HEK293 (cell line): ENCODE data around the gene RTN4IP1.

ENCODE experiments used
- CTCF ChIA-PET: fragments of 350-600 bp; formaldehyde crosslinking; extraction: SDS; loops from one replicate; lab custom pipeline; 2021; ENCODE audit warnings: antibody characterized with exemption; lab: Yijun Ruan, JAX
- POLR2A ChIA-PET: fragments of 300-600 bp; formaldehyde crosslinking; extraction: SDS; loops from one replicate; lab custom pipeline; 2020; ENCODE audit warnings: antibody characterized with exemption, inconsistent platforms; lab: Yijun Ruan, JAX
- H3K27ac ChIP-seq: fragments of 200-500 bp; sonication (Bioruptor generic); 2 replicates; pipeline ENCODE4 v1.5.1; 2014; ENCODE audit warnings: low read depth, low read length, control low read depth, inconsistent platforms; ENCODE audit errors: extremely low read depth
- H3K36me3 ChIP-seq, 2 experiments: fragments of 200-500 bp in 1 of 2; sonication (Bioruptor generic) in 1 of 2; 1 replicate in 1 of 2; 2 replicates in 1 of 2; pipeline ENCODE4 v1.5.1; 2014 to 2017; ENCODE audit warnings: inconsistent platforms in 2 of 2, low read length in 2 of 2; ENCODE audit not compliant: control insufficient read depth in 2 of 2, insufficient read depth in 1 of 2
- H3K4me1 ChIP-seq: fragments of 200-500 bp; sonication (Bioruptor generic); 2 replicates; pipeline ENCODE4 v1.5.1; 2014; ENCODE audit warnings: mild to moderate bottlenecking, low read length, inconsistent platforms; ENCODE audit not compliant: control insufficient read depth, insufficient read depth
- H3K4me3 ChIP-seq: 2 replicates; pipeline ENCODE4 v1.5.1; 2011; ENCODE audit warnings: low read depth, mild to moderate bottlenecking, control low read depth, low read length, moderate library complexity
- H3K9me3 ChIP-seq: fragments of 200-500 bp; sonication (Bioruptor generic); 2 replicates; pipeline ENCODE4 v1.5.1; 2014; ENCODE audit warnings: low read depth, low read length, inconsistent platforms; ENCODE audit not compliant: control insufficient read depth, insufficient read depth
- FEZF1 ChIP-seq: fragments of 450-650 bp; formaldehyde crosslinking; IDR thresholded peaks from 2 replicates; pipeline ENCODE4 v1.5.1; 2016; ENCODE audit warnings: missing biosample characterization, missing genetic modification characterization
- OSR2 ChIP-seq: fragments of 450-650 bp; formaldehyde crosslinking; IDR thresholded peaks from 2 replicates; pipeline ENCODE4 v1.5.1; 2016; ENCODE audit warnings: missing biosample characterization, missing genetic modification characterization
- PRDM1 ChIP-seq: fragments of 450-650 bp; formaldehyde crosslinking; IDR thresholded peaks from 2 replicates; pipeline ENCODE4; 2016; ENCODE audit warnings: missing biosample characterization, missing genetic modification characterization
- TRIM28 ChIP-seq: IDR thresholded peaks from 2 replicates; pipeline ENCODE4 v1.6.1; 2011; ENCODE audit warnings: low read length, control low read depth, borderline replicate concordance
- YY1 ChIP-seq: fragments of 450-650 bp; formaldehyde crosslinking; IDR thresholded peaks from 2 replicates; pipeline ENCODE4 v1.5.1; 2018; ENCODE audit warnings: missing biosample characterization, missing genetic modification characterization
- ZNF114 ChIP-seq: fragments of 450-650 bp; formaldehyde crosslinking; IDR thresholded peaks from 2 replicates; pipeline ENCODE4 v1.5.0; 2017; ENCODE audit warnings: missing biosample characterization, missing genetic modification characterization
- ZNF16 ChIP-seq: fragments of 450-650 bp; formaldehyde crosslinking; IDR thresholded peaks from 2 replicates; pipeline ENCODE4 v1.5.1; 2016; ENCODE audit warnings: low read depth, missing biosample characterization, missing genetic modification characterization
- ZNF174 ChIP-seq: fragments of 450-650 bp; formaldehyde crosslinking; IDR thresholded peaks from 2 replicates; pipeline ENCODE4 v1.5.0; 2017; ENCODE audit warnings: missing biosample characterization, mild to moderate bottlenecking, missing genetic modification characterization
- ZNF214 ChIP-seq: fragments of 450-650 bp; formaldehyde crosslinking; IDR thresholded peaks from 2 replicates; pipeline ENCODE4 v1.5.1; 2017; ENCODE audit warnings: missing biosample characterization, mild to moderate bottlenecking, missing genetic modification characterization, borderline replicate concordance
- ZNF223 ChIP-seq: fragments of 450-650 bp; formaldehyde crosslinking; IDR thresholded peaks from 2 replicates; pipeline ENCODE4 v1.5.1; 2016; ENCODE audit warnings: missing biosample characterization, missing genetic modification characterization
- ZNF473 ChIP-seq: fragments of 450-650 bp; formaldehyde crosslinking; IDR thresholded peaks from 2 replicates; pipeline ENCODE4 v1.5.1; 2017; ENCODE audit warnings: missing biosample characterization, missing genetic modification characterization
- ZNF530 ChIP-seq: fragments of 450-650 bp; formaldehyde crosslinking; IDR thresholded peaks from 2 replicates; pipeline ENCODE4 v1.5.1; 2016; ENCODE audit warnings: low read depth, missing biosample characterization, missing genetic modification characterization
- ZNF621 ChIP-seq: fragments of 450-650 bp; formaldehyde crosslinking; IDR thresholded peaks from 2 replicates; pipeline ENCODE4 v1.5.1; 2017; ENCODE audit warnings: missing biosample characterization, missing genetic modification characterization
- ZNF768 ChIP-seq: fragments of 450-650 bp; formaldehyde crosslinking; IDR thresholded peaks from 2 replicates; pipeline ENCODE4 v1.5.1; 2018; ENCODE audit warnings: missing biosample characterization, mild to moderate bottlenecking, missing genetic modification characterization
- ZNF843 ChIP-seq: fragments of 450-650 bp; formaldehyde crosslinking; IDR thresholded peaks from 2 replicates; pipeline ENCODE4 v1.5.1; 2016; ENCODE audit warnings: missing biosample characterization, missing genetic modification characterization
- TF ChIP-seq, protein P1 (sequence below): fragments of 450-650 bp; formaldehyde crosslinking; IDR thresholded peaks from 2 replicates; pipeline ENCODE4 v1.5.1; 2017; ENCODE audit warnings: missing biosample characterization, missing genetic modification characterization
- TF ChIP-seq, protein P2 (sequence below): IDR thresholded peaks from 2 replicates; pipeline ENCODE4 v1.6.1; 2011; ENCODE audit warnings: mild to moderate bottlenecking, low read depth, low read length, borderline replicate concordance
- TF ChIP-seq, protein P3 (sequence below): fragments of 450-650 bp; formaldehyde crosslinking; IDR thresholded peaks from 2 replicates; pipeline ENCODE4 v1.5.1; 2017; ENCODE audit warnings: missing biosample characterization, missing genetic modification characterization
- TF ChIP-seq, protein P4 (sequence below): fragments of 450-650 bp; formaldehyde crosslinking; IDR thresholded peaks from 2 replicates; pipeline ENCODE4 v1.5.1; 2016; ENCODE audit warnings: missing biosample characterization, missing genetic modification characterization

Gene RTN4IP1

DNA sequence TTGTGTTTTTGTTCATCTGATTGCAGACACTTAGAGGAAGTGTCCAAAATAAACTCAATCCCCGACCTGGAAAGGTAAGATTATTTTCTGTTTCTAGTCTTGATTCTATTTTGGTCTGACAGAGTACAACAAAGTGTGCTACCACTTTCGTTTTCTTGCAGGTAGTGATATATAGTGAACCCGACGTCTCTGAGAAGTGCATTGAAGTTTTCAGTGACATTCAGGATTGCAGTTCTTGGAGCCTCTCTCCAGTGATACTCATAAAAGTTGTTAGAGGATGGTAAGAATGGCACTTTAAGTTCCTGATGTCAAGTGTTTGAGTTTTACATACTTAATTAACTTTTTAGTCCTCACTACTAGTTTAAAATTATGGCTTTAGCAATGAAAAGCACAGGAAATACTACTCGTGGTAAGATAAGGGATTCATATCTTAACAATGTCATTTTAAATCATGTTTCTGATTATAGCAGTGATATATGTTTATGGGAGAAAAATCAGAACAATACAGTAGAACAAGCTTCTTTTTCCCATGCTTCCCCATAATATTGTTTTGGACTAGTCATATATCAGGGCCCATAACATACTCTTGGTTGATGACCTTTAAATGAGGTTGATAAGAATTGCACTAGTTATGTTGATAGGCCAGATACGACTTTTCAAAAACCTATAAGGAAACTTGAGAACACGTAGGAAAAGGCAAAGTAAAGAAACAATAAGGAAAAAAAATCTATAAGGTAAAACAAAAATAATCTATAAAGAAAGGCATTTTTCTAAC is 104.0 kb downstream of the RTN4IP1 start:
- TF ChIP-seq PRDM1 (tag by site-specific recombination) (peak; percentile 70), ZNF223 (tag by site-specific recombination) (no peak), ZNF768 (tag by site-specific recombination) (no peak), ZNF16 (tag by site-specific recombination) (no peak), ZNF621 (no peak), FEZF1 (tag by site-specific recombination) (0 out of 2 replicates have a peak, but pooled peaks have one; percentile 30), ZNF843 (tag by site-specific recombination) (no peak), TRIM28 (0 out of 2 replicates have a peak, but pooled peaks have one; percentile 63), ZNF530 (tag by site-specific recombination) (no peak), ZNF114 (no peak), ZNF174 (tag by site-specific recombination) (no peak), ZNF473 (no peak), ZNF214 (no peak), OSR2 (0 out of 2 replicates have a peak, but pooled peaks have one; percentile 11), YY1 (no peak)
- TF ChIP-seq, protein P1, sequence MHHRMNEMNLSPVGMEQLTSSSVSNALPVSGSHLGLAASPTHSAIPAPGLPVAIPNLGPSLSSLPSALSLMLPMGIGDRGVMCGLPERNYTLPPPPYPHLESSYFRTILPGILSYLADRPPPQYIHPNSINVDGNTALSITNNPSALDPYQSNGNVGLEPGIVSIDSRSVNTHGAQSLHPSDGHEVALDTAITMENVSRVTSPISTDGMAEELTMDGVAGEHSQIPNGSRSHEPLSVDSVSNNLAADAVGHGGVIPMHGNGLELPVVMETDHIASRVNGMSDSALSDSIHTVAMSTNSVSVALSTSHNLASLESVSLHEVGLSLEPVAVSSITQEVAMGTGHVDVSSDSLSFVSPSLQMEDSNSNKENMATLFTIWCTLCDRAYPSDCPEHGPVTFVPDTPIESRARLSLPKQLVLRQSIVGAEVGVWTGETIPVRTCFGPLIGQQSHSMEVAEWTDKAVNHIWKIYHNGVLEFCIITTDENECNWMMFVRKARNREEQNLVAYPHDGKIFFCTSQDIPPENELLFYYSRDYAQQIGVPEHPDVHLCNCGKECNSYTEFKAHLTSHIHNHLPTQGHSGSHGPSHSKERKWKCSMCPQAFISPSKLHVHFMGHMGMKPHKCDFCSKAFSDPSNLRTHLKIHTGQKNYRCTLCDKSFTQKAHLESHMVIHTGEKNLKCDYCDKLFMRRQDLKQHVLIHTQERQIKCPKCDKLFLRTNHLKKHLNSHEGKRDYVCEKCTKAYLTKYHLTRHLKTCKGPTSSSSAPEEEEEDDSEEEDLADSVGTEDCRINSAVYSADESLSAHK (tag by site-specific recombination), result no peak
- TF ChIP-seq, protein P2, sequence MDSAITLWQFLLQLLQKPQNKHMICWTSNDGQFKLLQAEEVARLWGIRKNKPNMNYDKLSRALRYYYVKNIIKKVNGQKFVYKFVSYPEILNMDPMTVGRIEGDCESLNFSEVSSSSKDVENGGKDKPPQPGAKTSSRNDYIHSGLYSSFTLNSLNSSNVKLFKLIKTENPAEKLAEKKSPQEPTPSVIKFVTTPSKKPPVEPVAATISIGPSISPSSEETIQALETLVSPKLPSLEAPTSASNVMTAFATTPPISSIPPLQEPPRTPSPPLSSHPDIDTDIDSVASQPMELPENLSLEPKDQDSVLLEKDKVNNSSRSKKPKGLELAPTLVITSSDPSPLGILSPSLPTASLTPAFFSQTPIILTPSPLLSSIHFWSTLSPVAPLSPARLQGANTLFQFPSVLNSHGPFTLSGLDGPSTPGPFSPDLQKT, result no peak
- TF ChIP-seq, protein P3, sequence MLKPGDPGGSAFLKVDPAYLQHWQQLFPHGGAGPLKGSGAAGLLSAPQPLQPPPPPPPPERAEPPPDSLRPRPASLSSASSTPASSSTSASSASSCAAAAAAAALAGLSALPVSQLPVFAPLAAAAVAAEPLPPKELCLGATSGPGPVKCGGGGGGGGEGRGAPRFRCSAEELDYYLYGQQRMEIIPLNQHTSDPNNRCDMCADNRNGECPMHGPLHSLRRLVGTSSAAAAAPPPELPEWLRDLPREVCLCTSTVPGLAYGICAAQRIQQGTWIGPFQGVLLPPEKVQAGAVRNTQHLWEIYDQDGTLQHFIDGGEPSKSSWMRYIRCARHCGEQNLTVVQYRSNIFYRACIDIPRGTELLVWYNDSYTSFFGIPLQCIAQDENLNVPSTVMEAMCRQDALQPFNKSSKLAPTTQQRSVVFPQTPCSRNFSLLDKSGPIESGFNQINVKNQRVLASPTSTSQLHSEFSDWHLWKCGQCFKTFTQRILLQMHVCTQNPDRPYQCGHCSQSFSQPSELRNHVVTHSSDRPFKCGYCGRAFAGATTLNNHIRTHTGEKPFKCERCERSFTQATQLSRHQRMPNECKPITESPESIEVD, result peak; percentile 90
- TF ChIP-seq, protein P4, sequence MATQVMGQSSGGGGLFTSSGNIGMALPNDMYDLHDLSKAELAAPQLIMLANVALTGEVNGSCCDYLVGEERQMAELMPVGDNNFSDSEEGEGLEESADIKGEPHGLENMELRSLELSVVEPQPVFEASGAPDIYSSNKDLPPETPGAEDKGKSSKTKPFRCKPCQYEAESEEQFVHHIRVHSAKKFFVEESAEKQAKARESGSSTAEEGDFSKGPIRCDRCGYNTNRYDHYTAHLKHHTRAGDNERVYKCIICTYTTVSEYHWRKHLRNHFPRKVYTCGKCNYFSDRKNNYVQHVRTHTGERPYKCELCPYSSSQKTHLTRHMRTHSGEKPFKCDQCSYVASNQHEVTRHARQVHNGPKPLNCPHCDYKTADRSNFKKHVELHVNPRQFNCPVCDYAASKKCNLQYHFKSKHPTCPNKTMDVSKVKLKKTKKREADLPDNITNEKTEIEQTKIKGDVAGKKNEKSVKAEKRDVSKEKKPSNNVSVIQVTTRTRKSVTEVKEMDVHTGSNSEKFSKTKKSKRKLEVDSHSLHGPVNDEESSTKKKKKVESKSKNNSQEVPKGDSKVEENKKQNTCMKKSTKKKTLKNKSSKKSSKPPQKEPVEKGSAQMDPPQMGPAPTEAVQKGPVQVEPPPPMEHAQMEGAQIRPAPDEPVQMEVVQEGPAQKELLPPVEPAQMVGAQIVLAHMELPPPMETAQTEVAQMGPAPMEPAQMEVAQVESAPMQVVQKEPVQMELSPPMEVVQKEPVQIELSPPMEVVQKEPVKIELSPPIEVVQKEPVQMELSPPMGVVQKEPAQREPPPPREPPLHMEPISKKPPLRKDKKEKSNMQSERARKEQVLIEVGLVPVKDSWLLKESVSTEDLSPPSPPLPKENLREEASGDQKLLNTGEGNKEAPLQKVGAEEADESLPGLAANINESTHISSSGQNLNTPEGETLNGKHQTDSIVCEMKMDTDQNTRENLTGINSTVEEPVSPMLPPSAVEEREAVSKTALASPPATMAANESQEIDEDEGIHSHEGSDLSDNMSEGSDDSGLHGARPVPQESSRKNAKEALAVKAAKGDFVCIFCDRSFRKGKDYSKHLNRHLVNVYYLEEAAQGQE (tag by site-specific recombination), result no peak
- Histone ChIP-seq H3K27ac (no peak overlapping the region), H3K9me3 (no peaks in the 10 kb centered on the region), H3K4me1 (peaks cover 7% of the 10 kb centered on the region), H3K36me3 (no peaks in the 10 kb centered on the region), H3K4me3 (peak overlapping the region; percentile 8)
- POLR2A ChIA-PET, result interaction anchor here (1.0 kb wide), 1 partner anchor 13 kb away, joined by 3 read pairs; no protein-coding TSS in a partner anchor
- CTCF ChIA-PET, result interaction anchor here (0.8 to 2.5 kb wide), 4 partner anchors 8 to 78 kb away, joined by 3 to 5 read pairs (median 3); no protein-coding TSS in a partner anchor
